Panc1 (cell line): Measurements from ENCODE around the gene TOLLIP. TPM values are rescaled to one million over a fixed set of nuclear protein-coding genes. Genes with fewer than 3 reads are reported as not detected.
"Not testable (repeated sequence)": the region's sequence is repeated elsewhere in the genome, so short reads cannot be mapped to it uniquely, and the experiment has no call there.

Experiments
- ATAC-seq: fragments of 200-7000 bp; cut with Tn5 transposase; 2 replicates; pipeline ENCODE4 v1.9.1; 2020; ENCODE audit warnings: mild to moderate bottlenecking, moderate library complexity
- Bru-seq: library from RNA; stranded (reverse); fragments of 400-500 nt; gene quantifications from one replicate; lab custom pipeline; 2021; lab: Mats Ljungman, UMichigan
- BruChase-seq, 2 experiments: library from RNA; stranded (reverse); fragments of 400-500 nt; gene quantifications; one replicate each; lab custom pipeline; 2021; lab: Mats Ljungman, UMichigan
- BruUV-seq: library from RNA; stranded (reverse); fragments of 400-500 nt; replicated peaks from 2 replicates; lab custom pipeline; 2021; lab: Mats Ljungman, UMichigan
- CTCF ChIA-PET: fragments of 300-600 bp; sonication (Branson Sonifier 250); formaldehyde crosslinking; loops from one replicate; lab custom pipeline; 2022; ENCODE audit warnings: antibody characterized with exemption; lab: Charles Lee
- POLR2A ChIA-PET: fragments of 300-600 bp; sonication (Branson Sonifier 250); formaldehyde crosslinking; loops from one replicate; lab custom pipeline; 2022; ENCODE audit warnings: antibody characterized with exemption; lab: Charles Lee
- DNase-seq: peaks from one replicate; pipeline ENCODE4 v3.0.0-alpha.2; 2010; ENCODE audit warnings: low read depth, low spot score
- H3K27ac ChIP-seq: 2 replicates; pipeline ENCODE4 v1.5.1; 2011; ENCODE audit warnings: mild to moderate bottlenecking, low read length, inconsistent platforms
- H3K27me3 ChIP-seq: fragments of 200-500 bp; sonication (Bioruptor generic); 2 replicates; pipeline ENCODE4 v1.6.0; 2014; ENCODE audit warnings: low read length, inconsistent platforms; ENCODE audit not compliant: control insufficient read depth, insufficient read depth
- H3K36me3 ChIP-seq: fragments of 200-500 bp; sonication (Bioruptor generic); 2 replicates; pipeline ENCODE4 v1.5.1; 2014; ENCODE audit warnings: inconsistent platforms, mild to moderate bottlenecking, low read length, moderate library complexity; ENCODE audit not compliant: control insufficient read depth, insufficient read depth
- H3K4me1 ChIP-seq: 2 replicates; pipeline ENCODE4 v1.5.1; 2011; ENCODE audit warnings: inconsistent platforms, mild to moderate bottlenecking, low read length, moderate library complexity; ENCODE audit not compliant: control insufficient read depth, insufficient read depth
- H3K4me3 ChIP-seq, 2 experiments: 2 replicates each; pipeline ENCODE4 v1.5.1; 2011 to 2012; ENCODE audit warnings: low read depth in 2 of 2, low read length in 2 of 2, mild to moderate bottlenecking in 2 of 2, inconsistent platforms in 1 of 2, moderate library complexity in 1 of 2
- H3K9me3 ChIP-seq: fragments of 200-500 bp; sonication (Bioruptor generic); 2 replicates; pipeline ENCODE4 v1.5.1; 2014; ENCODE audit warnings: low read depth, mild to moderate bottlenecking, inconsistent platforms, low read length, moderate library complexity; ENCODE audit not compliant: control insufficient read depth, insufficient read depth
- CTCF ChIP-seq: fragments of 450-650 bp; IDR thresholded peaks from 2 replicates; pipeline ENCODE4 v1.5.1; 2017; ENCODE audit warnings: mild to moderate bottlenecking
- POLR2AphosphoS5 ChIP-seq: IDR thresholded peaks from 2 replicates; pipeline ENCODE4 v1.6.1; 2012; ENCODE audit warnings: mild to moderate bottlenecking, low read depth, low read length, moderate library complexity
- REST ChIP-seq, 2 experiments: IDR thresholded peaks; 2 replicates each; pipeline ENCODE4 v1.6.1; 2011 to 2012; ENCODE audit warnings: low read depth in 2 of 2, control low read depth in 1 of 2, low read length in 1 of 2, mild to moderate bottlenecking in 1 of 2, moderate library complexity in 1 of 2; ENCODE audit not compliant: insufficient read depth in 1 of 2
- SIN3A ChIP-seq: IDR thresholded peaks from 2 replicates; pipeline ENCODE4 v1.6.1; 2012; ENCODE audit warnings: low read depth, mild to moderate bottlenecking, low read length, moderate library complexity, borderline replicate concordance; ENCODE audit not compliant: insufficient read depth
- TCF7L2 ChIP-seq: IDR thresholded peaks from 2 replicates; pipeline ENCODE4 v1.6.1; 2011; ENCODE audit warnings: mild to moderate bottlenecking, low read depth, low read length, inconsistent platforms
- in situ Hi-C: cut with HindIII; loops from 2 replicates; pipeline ENCODE4 v1.10.0; 2016; ENCODE audit warnings: low sequenced_read_pairs, low pct_unique_long_range_greater_than_20kb
- intact Hi-C: fragments of 100-400 bp; cut with micrococcal nuclease; formaldehyde crosslinking; loops from one replicate; pipeline ENCODE4 v1.10.0; 2022; ENCODE audit not compliant: unreplicated experiment
- long read RNA-seq: library from polyadenylated mRNA; unstranded; transcript quantifications from one replicate; pipeline ENCODE4 v2.0.0, GENCODE V29; 2021; ENCODE audit not compliant: unreplicated experiment
- polyA plus RNA-seq: library from polyadenylated mRNA; unstranded; fragments of >200 nt; gene quantifications from one replicate; pipeline ENCODE4 v1.2.1, GENCODE V29; 2012; ENCODE audit warnings: missing spikeins; ENCODE audit not compliant: insufficient read length
- total RNA-seq: library from RNA; stranded (reverse); gene quantifications from one replicate; pipeline ENCODE4 v1.2.1, GENCODE V29; 2021; ENCODE audit not compliant: unreplicated experiment

TOLLIP gene
- 141 TPM for total RNA-seq
- polyA plus RNA-seq: 222 TPM
- Bru-seq, nascent RNA: percentile 80 among the genes with signal in this experiment
- percentile 90 among the genes with signal in this experiment for BruChase-seq, experiment 1, labeled RNA remaining after a 2-hour chase
- BruChase-seq, experiment 2, labeled RNA remaining after a 6-hour chase: percentile 92 among the genes with signal in this experiment
- long read RNA-seq, transcript TOLLIP-211 (5 exons, 684 nt): minor isoform, 21 of 452 reads
- long read RNA-seq, transcript TOLLIP-202 (6 exons, 3,617 nt): major isoform, 219 of 452 reads
- long read RNA-seq, partial matches to known transcripts: 70 of 452 reads
- long read RNA-seq, other reads (novel, unspliced or antisense): 142 of 452 reads

GRCh38 chr11:1309498-1310317 is at the start of gene TOLLIP:
Gene TOLLIP, minus strand, starts transcription at chr11:1309632. Its CDS starts 134 bp downstream, at chr11:1309498.
- Histone ChIP-seq H3K27ac (peak within 1 kb of the TSS; percentile 95), H3K27me3 (no peaks in the 10 kb centered on the region), H3K36me3 (no peaks in the 10 kb centered on the region), H3K4me3 (peak within 1 kb of the TSS; percentile 66 to 76), H3K9me3 (peaks cover 7% of the 10 kb centered on the region; the same call in 1 of the 2 replicates), H3K4me1 (peaks cover 22% of the 10 kb centered on the region)
- in situ Hi-C loops: no loop called here
- POLR2A ChIA-PET: interaction anchor here (0.7 to 1.1 kb wide), 2 partner anchors 41 to 110 kb away, joined by 3 to 4 read pairs; no protein-coding TSS in a partner anchor
- intact Hi-C loops: loop anchor here (10.0 kb wide), 1 partner anchor 205 kb away; no protein-coding TSS in a partner anchor
- DNase-seq (peak; percentile 64), ATAC-seq (peak; percentile 96)
- peak; percentile 67; the same call in 1 of the 2 replicates for TF ChIP-seq CTCF
- TF ChIP-seq SIN3A: peak; percentile 100; the same call in 1 of the 2 replicates
- TF ChIP-seq TCF7L2: peak; percentile 28; the same call in 1 of the 2 replicates
- peak; percentile 95 for TF ChIP-seq POLR2AphosphoS5
- peak in 1 of 2 experiments; percentile 66; a peak in 2 of 4 replicates for TF ChIP-seq REST (IDR thresholded peaks at IDR 0.05; ENCODE audit: insufficient read depth in 1 of 2, low read depth in 2 of 2, low read length in 1 of 2)
- CTCF ChIA-PET: no interaction called here
- no TSS peak for BruUV-seq

GRCh38 chr11:1358931-1359330 is 49.5 kb upstream of the TOLLIP start:
- H3K4me3 ChIP-seq, H3K36me3 ChIP-seq, intact Hi-C loops, BruUV-seq, POLR2A ChIA-PET, ATAC-seq, H3K9me3 ChIP-seq, H3K27me3 ChIP-seq, in situ Hi-C loops, DNase-seq, H3K27ac ChIP-seq: not testable (repeated sequence)
- H3K4me1 ChIP-seq: peaks cover 16% of the 10 kb centered on the region
- CTCF ChIA-PET: interaction anchor here (0.6 kb wide), 1 partner anchor 135 kb away, joined by 3 read pairs; no protein-coding TSS in a partner anchor
